Prostate gland (tissue), 2 donors: ENCODE measurements around the gene ARL14EPL.

Source experiments
- CTCF ChIP-seq, 4 experiments: fragments of 200-600 bp in 2 of 4; fragments of 450-650 bp in 2 of 4; sonication (generic) in 2 of 4; IDR thresholded peaks; 1 replicate in 3 of 4; 2 replicates in 1 of 4; pipeline ENCODE4 v1.5.1; 2016 to 2019; ENCODE audit warnings: antibody characterized with exemption in 4 of 4, mild to moderate bottlenecking in 2 of 4, moderate library complexity in 2 of 4
- POLR2AphosphoS5 ChIP-seq: sonication (generic); formaldehyde crosslinking; IDR thresholded peaks from one replicate; pipeline ENCODE4 v1.6.1; 2017; ENCODE audit warnings: antibody characterized with exemption

- TF ChIP-seq CTCF (IDR thresholded peaks at IDR 0.05) (no peak), POLR2AphosphoS5 (no peak)
Measured at GRCh38 chr5:115995351-115995750, 36.9 kb upstream of the ARL14EPL start.
